ENCODE results near the gene GPATCH2L.
A peak's percentile ranks its signal among the peaks of the same experiment; 100 is the strongest.

The GPATCH2L gene

GRCh38 chr14:76136476-76137110 is 15.1 kb upstream of the GPATCH2L start:
- DNase-seq: no peak

GRCh38 chr14:76138119-76138757 is 13.5 kb upstream of the GPATCH2L start:
- no peak for DNase-seq

- DNase-seq: no peak
Measured at GRCh38 chr14:76138758-76139723, 12.7 kb upstream of the GPATCH2L start.

- no peak for DNase-seq
Measured at GRCh38 chr14:76143642-76144041, 8.1 kb upstream of the GPATCH2L start.

GRCh38 chr14:76146976-76147375 is 4.7 kb upstream of the GPATCH2L start:
- DNase-seq: no peak

GRCh38 chr14:76149196-76149595 is 2.5 kb upstream of the GPATCH2L start:
- no peak for DNase-seq

GRCh38 chr14:76152333-76152681 is 585 bp downstream of the GPATCH2L start:
- peak; percentile 60 for DNase-seq

GRCh38 chr14:76153919-76154318 is 2.2 kb downstream of the GPATCH2L start:
- DNase-seq: no peak

GRCh38 chr14:76154539-76155126 is 2.9 kb downstream of the GPATCH2L start:
- no peak for DNase-seq

GRCh38 chr14:76163668-76164363 is 12.1 kb downstream of the GPATCH2L start:
- DNase-seq: no peak

GRCh38 chr14:76168531-76168930 is 16.8 kb downstream of the GPATCH2L start:
- no peak for DNase-seq

- no peak for DNase-seq
Measured at GRCh38 chr14:76169776-76170175, 18.1 kb downstream of the GPATCH2L start.

GRCh38 chr14:76174982-76175381 is 23.3 kb downstream of the GPATCH2L start:
- no peak for DNase-seq

GRCh38 chr14:76175942-76176341 is 24.2 kb downstream of the GPATCH2L start:
- DNase-seq: no peak

- no peak for DNase-seq
Measured at GRCh38 chr14:76181546-76181945, 29.8 kb downstream of the GPATCH2L start.

- DNase-seq: no peak
Measured at GRCh38 chr14:76186308-76187027, 34.7 kb downstream of the GPATCH2L start.

- DNase-seq: no peak
Measured at GRCh38 chr14:76191297-76191696, 39.6 kb downstream of the GPATCH2L start.

GRCh38 chr14:76193696-76194095 is 42.0 kb downstream of the GPATCH2L start:
- no peak for DNase-seq

- DNase-seq: no peak
Measured at GRCh38 chr14:76194327-76194726, 42.6 kb downstream of the GPATCH2L start.

- DNase-seq: no peak
Measured at GRCh38 chr14:76195003-76195402, 43.3 kb downstream of the GPATCH2L start.

GRCh38 chr14:76196980-76197695 is 45.4 kb downstream of the GPATCH2L start:
- no peak for DNase-seq
